Measurements from ENCODE around the gene LHPP.

Gene LHPP

DNA sequence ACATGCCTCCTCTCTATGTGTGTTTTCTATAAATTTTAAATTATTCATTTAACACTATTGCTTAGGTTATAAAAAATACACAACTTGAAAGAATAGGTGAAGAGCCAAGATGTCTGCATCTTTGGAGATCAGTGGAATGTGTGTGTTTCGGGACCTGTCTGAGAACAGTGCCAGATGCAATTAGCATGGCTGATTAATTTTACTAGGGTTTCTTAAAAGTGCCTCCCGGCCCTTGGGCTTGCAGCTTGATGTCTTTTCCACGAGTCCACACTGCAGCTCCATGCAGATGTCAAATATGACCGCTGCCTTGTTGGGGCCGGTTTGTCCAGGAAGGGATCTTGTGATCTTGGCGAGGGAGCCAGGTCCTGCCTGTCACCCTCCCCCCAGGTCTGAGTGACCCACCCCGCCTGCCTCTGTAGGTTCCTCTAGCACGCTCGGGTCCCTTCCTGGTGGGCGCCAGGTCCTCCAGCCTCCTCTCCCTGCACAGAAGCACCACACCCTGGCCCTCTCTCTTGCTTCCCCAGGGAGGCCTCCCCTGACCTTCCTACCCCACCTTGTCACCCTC is 20.7 kb downstream of the LHPP start:
- no peak for DNase-seq
- no peak for TF ChIP-seq CTCF (IDR thresholded peaks at IDR 0.05; ENCODE audit: low read depth, low read length, missing control alignments)
- Histone ChIP-seq H3K27me3 (replicated peaks) (no peaks in the 10 kb centered on the region), H3K4me3 (ENCODE audit: low read depth, low read length) (no peak overlapping the region), H3K27ac (no peak overlapping the region), H3K36me3 (replicated peaks) (no peaks in the 10 kb centered on the region)
- in situ Hi-C loops (cut with HindIII; ENCODE audit: low pct_ligation_motif_present, low sequenced_read_pairs) = no loop called here

- no peak for DNase-seq
- TF ChIP-seq CTCF (IDR thresholded peaks at IDR 0.05; ENCODE audit: low read depth, low read length, missing control alignments) = no peak
Measured at GRCh38 chr10:124482876-124483275, 21.3 kb downstream of the LHPP start.

DNA sequence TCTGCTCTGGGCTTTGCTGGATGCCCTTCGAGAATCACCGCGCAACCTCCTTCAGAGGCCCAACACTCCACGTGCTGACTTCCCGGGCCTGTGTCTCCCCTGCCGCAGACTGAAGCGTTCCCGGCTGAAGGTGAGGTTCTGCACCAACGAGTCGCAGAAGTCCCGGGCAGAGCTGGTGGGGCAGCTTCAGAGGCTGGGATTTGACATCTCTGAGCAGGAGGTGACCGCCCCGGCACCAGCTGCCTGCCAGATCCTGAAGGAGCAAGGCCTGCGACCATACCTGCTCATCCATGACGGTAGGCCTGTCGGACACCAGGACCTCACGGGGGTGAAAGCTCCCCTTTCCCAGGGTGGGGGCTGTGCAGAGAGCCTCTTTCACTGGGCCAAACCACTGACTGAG is 22.4 kb downstream of the LHPP start:
- TF ChIP-seq CTCF (IDR thresholded peaks at IDR 0.05; ENCODE audit: low read depth, low read length, missing control alignments) = no peak
- Histone ChIP-seq H3K36me3 (replicated peaks) (no peaks in the 10 kb centered on the region), H3K4me3 (ENCODE audit: low read depth, low read length) (no peak overlapping the region), H3K27me3 (replicated peaks) (no peaks in the 10 kb centered on the region), H3K27ac (no peak overlapping the region)
- in situ Hi-C loops (cut with HindIII; ENCODE audit: low pct_ligation_motif_present, low sequenced_read_pairs) = no loop called here
- DNase-seq = no peak

More at GRCh38 chr10:124482876-124483275, 21.3 kb downstream of the LHPP start:
- H3K27me3 ChIP-seq (replicated peaks) = no peaks in the 10 kb centered on the region
- no peaks in the 10 kb centered on the region for H3K36me3 ChIP-seq (replicated peaks)
- no peak overlapping the region for H3K4me3 ChIP-seq (ENCODE audit: low read depth, low read length)
- no peak overlapping the region for H3K27ac ChIP-seq
- in situ Hi-C loops (cut with HindIII; ENCODE audit: low pct_ligation_motif_present, low sequenced_read_pairs) = no loop called here

DNA sequence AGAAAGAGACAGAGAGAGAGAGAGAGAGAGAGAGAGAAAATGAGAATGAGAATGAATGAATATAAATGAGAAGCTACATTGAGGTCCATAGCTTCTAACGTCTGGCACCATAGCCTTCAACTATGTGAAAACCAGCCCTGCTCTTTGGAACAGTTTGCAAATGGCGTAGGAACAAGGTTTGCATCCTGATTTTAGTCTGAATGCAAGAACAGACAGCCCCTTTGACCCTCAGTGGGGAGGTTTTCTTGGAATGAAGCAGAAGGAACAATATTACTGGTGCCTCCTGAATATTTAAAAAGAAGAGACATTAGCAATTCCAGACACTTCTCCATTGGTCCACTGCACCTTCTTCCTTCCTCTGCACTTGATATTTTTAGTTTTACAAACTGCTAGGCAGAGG is 23.0 kb downstream of the LHPP start:
- Histone ChIP-seq H3K36me3 (replicated peaks) (no peaks in the 10 kb centered on the region), H3K4me3 (ENCODE audit: low read depth, low read length) (no peak overlapping the region), H3K27ac (no peak overlapping the region), H3K27me3 (replicated peaks) (no peaks in the 10 kb centered on the region)
- no peak for DNase-seq
- in situ Hi-C loops (cut with HindIII; ENCODE audit: low pct_ligation_motif_present, low sequenced_read_pairs) = no loop called here
- no peak for TF ChIP-seq CTCF (IDR thresholded peaks at IDR 0.05; ENCODE audit: low read depth, low read length, missing control alignments)

GRCh38 chr10:124486635-124487034 is 25.0 kb downstream of the LHPP start:
- H3K27me3 ChIP-seq (replicated peaks) = no peaks in the 10 kb centered on the region
- in situ Hi-C loops (cut with HindIII; ENCODE audit: low pct_ligation_motif_present, low sequenced_read_pairs) = no loop called here
- H3K36me3 ChIP-seq (replicated peaks) = no peaks in the 10 kb centered on the region
- no peak overlapping the region for H3K4me3 ChIP-seq (ENCODE audit: low read depth, low read length)
- no peak overlapping the region for H3K27ac ChIP-seq
- no peak for DNase-seq
- TF ChIP-seq CTCF (IDR thresholded peaks at IDR 0.05; ENCODE audit: low read depth, low read length, missing control alignments) = no peak

GRCh38 chr10:124491105-124491504 is 29.5 kb downstream of the LHPP start:
- no peak for DNase-seq
- Histone ChIP-seq H3K36me3 (replicated peaks) (no peaks in the 10 kb centered on the region), H3K27ac (no peak overlapping the region), H3K4me3 (ENCODE audit: low read depth, low read length) (no peak overlapping the region), H3K27me3 (replicated peaks) (no peaks in the 10 kb centered on the region)
- in situ Hi-C loops (cut with HindIII; ENCODE audit: low pct_ligation_motif_present, low sequenced_read_pairs) = no loop called here
- no peak for TF ChIP-seq CTCF (IDR thresholded peaks at IDR 0.05; ENCODE audit: low read depth, low read length, missing control alignments)
